GM19193 (cell line): ENCODE measurements around the gene JAK2.

ENCODE experiments used
- POLR2A ChIP-seq: IDR thresholded peaks from 4 replicates; pipeline ENCODE4 v1.6.1; 2011; ENCODE audit not compliant: insufficient read depth, insufficient read length; ENCODE audit errors: extremely low read depth

Gene JAK2

DNA sequence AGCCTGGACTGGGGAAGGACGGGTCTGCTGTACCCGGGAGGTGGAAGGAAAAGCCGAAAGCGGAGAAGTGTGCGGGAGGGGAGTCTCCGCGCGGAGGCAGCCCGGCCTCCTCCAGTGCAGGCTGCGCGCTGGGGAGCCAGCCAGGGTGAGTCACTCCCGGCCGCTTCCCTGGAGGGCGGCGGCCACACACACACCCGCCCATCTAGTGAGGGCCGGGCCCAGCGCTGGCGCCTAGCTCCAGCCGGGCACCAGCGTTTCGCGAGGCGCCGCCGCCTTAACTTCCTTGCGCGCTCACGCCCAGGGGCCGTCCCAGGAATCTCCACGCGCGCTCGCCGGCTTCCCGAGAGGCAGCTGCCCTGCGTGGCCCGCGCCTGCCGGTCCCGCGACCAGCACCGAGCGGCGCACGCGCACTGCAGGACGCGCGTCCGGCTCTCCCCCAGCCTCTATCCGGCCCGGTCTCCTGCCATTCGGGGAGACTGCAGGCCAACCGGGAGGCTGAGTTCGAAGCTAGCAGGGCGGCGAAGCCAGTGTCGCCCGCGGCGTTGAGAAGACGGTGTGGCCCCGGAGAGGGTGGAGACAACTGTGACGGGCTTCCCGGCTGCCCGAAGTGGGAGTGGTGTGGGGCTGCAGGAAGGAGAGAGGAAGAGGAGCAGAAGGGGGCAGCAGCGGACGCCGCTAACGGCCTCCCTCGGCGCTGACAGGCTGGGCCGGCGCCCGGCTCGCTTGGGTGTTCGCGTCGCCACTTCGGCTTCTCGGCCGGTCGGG, at the start of gene JAK2:
Gene JAK2 (plus strand): TSS at position 652 of the 765 bp plus-strand sequence. CDS start 36,716 bp downstream, outside the sequence.
- TF ChIP-seq POLR2A, result peak; percentile 89

DNA sequence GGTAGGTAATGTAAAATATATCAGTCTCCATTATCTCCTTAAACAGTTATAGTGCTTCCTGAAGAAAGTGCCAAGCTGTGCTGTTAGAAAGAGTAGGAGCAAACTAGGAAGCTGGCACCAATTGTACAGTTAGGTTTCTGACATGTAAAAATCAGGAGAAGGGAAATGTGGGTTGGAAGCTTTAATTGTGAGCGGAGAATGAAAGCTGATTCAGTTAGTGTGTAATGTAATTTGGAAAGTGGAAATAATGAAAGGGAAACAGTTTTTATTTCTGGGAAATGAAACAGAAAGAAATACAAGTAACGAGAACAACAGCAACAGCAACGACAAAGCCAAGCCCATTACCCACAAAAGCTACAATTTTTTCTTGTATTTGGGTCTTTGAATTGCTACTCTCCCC, 48.8 kb upstream of the JAK2 start:
- TF ChIP-seq POLR2A, result no peak

DNA sequence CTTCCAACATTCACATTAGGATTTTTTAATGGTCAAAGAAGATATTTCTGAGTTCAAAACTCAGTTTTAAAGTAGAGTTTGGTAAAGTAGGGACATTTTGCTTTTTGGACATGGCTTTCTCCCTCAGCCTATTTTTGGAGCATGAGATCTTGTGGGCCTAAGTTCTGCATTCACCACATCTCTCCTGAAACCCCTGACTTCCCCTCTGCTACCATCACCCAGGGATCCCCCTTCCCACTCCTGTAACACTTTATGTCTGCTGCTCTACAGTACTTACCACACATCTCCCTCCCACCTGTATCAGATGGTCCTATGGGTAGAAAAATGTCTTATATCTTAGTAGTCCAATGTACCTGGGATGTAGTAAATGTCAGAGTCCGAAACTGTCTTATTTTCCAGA, 48.2 kb upstream of the JAK2 start:
- no peak for TF ChIP-seq POLR2A

GRCh38 chr9:4937446-4937845, 47.6 kb upstream of the JAK2 start:
- TF ChIP-seq POLR2A, result no peak

DNA sequence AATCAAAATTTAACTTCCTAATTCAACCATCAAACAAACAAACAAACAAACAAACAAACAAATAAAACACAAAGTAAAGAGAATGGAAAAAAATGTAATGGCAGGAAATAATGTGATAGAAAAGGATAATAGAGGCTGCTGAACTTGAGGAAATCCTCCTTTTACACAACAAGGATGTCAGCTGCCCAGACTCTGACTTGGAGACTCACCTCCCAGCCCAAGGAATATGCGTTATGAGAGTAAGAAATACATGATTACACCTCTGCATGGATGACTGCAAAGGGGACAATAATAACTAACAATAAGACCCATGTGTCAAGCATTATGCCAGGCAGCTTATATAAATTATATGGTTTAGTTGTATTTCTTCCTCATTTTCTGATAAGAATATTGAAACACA, 46.6 kb upstream of the JAK2 start:
- TF ChIP-seq POLR2A, result no peak

DNA sequence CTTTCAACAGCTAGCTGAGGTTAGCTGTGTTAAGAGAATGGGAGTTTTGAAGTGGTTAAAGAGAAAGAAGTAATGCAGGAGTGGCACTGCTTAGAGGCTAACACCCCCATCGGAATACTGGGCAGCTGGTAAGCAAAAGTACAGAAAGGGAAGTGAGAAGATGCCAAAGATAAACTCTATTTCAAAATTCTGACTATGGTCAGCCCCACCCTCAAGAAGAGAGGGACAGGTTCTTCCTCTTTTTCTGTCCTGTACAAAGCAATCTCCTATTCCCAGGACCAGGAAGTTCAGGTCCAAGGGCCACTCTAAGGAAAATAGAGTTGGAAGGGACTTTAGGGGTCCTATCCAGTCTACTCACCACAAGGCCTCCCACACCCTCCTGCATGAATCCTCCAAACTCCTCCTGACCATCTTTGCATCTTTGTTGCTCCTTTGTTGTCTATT, 45.9 kb upstream of the JAK2 start:
- no peak for TF ChIP-seq POLR2A

DNA sequence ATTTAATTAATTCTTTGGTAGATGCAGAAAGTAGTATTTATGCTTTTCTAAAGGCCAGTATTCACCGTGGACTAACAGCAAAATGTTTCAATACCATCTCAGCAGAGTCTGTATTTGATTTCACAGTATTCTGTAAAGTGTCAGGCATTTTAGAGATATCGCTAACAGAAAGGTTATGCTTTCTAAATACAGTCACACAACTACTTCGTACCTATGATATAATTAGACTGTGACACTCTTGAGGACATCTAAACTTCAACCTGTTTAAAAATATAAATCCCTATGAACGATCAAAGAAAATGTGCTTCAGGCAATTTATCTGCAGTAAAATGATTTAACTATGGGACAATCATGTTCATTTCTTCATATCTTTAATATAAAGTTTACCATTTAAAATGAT, 41.7 kb upstream of the JAK2 start:
- TF ChIP-seq POLR2A, result no peak

GRCh38 chr9:4946937-4947336, 38.1 kb upstream of the JAK2 start:
- TF ChIP-seq POLR2A, result no peak

GRCh38 chr9:4955836-4956235, 29.2 kb upstream of the JAK2 start:
- TF ChIP-seq POLR2A, result no peak

DNA sequence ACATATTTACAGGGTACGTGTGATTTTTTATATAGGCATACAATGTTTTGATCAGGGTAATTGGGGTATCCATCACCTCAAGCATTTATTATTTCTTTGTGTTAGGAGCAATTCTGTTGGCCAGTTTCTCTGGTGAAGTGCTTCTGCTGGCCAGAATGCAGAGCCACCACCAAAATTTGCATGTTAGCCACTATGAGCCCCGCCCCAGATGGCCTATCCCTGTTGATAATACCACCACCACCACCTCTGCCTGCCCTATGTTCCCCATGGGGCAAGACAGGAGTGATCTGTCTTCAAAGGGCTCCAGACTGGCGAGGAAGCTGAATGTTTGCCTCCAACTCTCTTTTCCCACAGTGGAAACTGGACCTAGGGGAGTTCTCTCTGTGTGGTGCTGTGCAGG, 26.0 kb upstream of the JAK2 start:
- TF ChIP-seq POLR2A, result no peak

- no peak for TF ChIP-seq POLR2A
Measured at GRCh38 chr9:4962085-4962484, 23.0 kb upstream of the JAK2 start.

GRCh38 chr9:4964540-4964939, 20.5 kb upstream of the JAK2 start:
- TF ChIP-seq POLR2A, result no peak

DNA sequence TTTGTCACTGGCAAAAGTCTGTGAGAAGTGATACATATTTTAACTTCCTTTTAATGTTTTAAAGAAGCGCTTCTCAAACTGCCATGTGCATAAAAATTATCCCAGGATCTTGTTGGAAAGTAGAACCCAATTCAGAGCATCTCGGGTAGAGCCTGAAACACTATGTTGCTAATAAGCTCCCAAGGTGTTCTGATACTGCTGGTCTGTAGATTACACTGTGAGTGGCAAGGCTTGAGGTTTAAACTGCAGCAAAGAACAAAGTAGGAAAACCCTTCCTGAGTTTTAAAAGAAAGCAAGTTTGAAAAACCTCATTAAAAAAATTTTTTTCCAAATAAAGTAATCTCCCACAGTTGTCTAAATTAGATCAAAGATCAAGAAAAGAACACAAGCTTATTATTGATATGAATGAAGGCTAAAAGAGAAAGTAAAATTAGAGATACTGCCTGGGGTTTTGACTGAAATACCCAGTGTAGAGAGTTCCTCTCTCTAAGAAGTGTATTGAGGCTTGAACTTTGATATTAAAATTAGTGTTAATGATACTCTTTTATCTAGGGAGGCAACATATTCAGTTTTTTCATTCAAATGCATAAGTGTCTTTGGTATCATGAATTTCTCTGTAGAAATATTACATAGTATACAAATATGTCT, 19.8 kb upstream of the JAK2 start:
- TF ChIP-seq POLR2A, result no peak

GRCh38 chr9:4967523-4967922, 17.5 kb upstream of the JAK2 start:
- no peak for TF ChIP-seq POLR2A

- no peak for TF ChIP-seq POLR2A
Measured at GRCh38 chr9:4969130-4969529, 15.9 kb upstream of the JAK2 start.

- peak; percentile 29 for TF ChIP-seq POLR2A
Measured at GRCh38 chr9:4970970-4971641, 14.0 kb upstream of the JAK2 start.

- TF ChIP-seq POLR2A, result no peak
Measured at GRCh38 chr9:4973246-4973645, 11.8 kb upstream of the JAK2 start.

- TF ChIP-seq POLR2A, result no peak
Measured at GRCh38 chr9:4973902-4974301, 11.2 kb upstream of the JAK2 start.
